H7 (cell line): ENCODE measurements around the gene SYCP2L. TPM values are rescaled to one million over a fixed set of nuclear protein-coding genes. Genes with fewer than 3 reads are reported as not detected.
"Not testable (repeated sequence)": the region's sequence is repeated elsewhere in the genome, so short reads cannot be mapped to it uniquely, and the experiment has no call there.

Experiments
- DNase-seq: peaks from one replicate; pipeline ENCODE4 v3.0.0; 2012
- H3K27me3 ChIP-seq: 2 replicates; pipeline ENCODE4 v1.6.0; 2011; ENCODE audit warnings: mild to moderate bottlenecking, low read length; ENCODE audit not compliant: control insufficient read depth, insufficient read depth
- H3K36me3 ChIP-seq: replicated peaks from 2 replicates; pipeline ENCODE4 v1.5.1; 2011; ENCODE audit warnings: low read length; ENCODE audit not compliant: control insufficient read depth, insufficient read depth
- H3K4me3 ChIP-seq: 2 replicates; pipeline ENCODE4 v1.5.1; 2011; ENCODE audit warnings: low read depth, mild to moderate bottlenecking, control low read depth, low read length, moderate library complexity; ENCODE audit not compliant: insufficient read depth
- total RNA-seq: library from RNA; depleted of rRNA; stranded (reverse); fragments of >200 nt; shearing (Covaris generic); gene quantifications from 2 replicates; pipeline ENCODE4 v1.2.3, GENCODE V29; 2014; rRNA removed

The SYCP2L gene
- 0.38 and 0.63 TPM in 2 replicates for total RNA-seq

DNA sequence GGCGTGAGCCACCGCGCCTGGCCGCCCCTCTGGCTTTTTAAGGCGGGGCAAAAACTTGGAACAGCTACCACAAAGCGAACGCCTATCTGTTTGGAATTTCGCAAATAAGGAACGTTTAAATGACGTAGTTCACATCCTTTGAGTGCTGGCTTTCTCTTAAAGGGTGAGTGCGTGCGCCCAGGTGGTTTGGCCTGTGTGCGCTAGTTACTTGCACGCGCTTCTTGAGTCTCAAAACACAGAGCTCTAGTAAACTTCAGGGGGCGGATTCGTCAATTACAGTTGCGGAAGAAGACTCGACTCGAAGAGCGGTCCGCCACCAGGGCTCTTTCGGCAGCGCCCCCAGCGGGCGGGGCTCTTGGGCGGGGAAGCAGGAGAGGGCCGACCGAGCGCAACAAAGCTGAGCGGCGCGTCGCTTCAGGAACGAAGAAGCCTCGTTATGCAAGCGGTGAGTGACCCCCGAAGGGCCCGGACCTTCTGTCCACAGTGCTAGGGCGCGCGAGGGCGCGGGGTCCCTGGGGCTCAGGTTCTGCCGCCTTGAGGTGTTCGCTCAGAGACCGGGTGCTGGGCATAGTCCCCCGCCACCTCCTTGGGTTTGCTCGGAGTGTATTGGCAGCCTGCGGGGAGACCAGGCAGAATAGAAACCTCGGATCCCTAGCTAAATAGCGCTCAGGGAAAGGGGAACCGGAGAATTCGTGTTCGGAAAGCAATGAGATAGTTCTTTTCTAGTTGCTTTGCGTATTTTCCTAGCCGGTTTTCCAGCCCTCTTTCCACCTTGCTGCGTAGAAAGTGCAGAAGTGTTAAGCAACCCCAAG lies at the start of gene SYCP2L:
Gene SYCP2L, plus strand, starts transcription at position 362 of the 812 bp plus-strand sequence. Its CDS starts 75 bp downstream, at position 437.
- peak; percentile 84 for DNase-seq
- H3K27me3 ChIP-seq: peaks cover 49% of the 10 kb centered on the region
- peak within 1 kb of the TSS; percentile 76 for H3K4me3 ChIP-seq
- no peaks in the 10 kb centered on the region for H3K36me3 ChIP-seq

DNA sequence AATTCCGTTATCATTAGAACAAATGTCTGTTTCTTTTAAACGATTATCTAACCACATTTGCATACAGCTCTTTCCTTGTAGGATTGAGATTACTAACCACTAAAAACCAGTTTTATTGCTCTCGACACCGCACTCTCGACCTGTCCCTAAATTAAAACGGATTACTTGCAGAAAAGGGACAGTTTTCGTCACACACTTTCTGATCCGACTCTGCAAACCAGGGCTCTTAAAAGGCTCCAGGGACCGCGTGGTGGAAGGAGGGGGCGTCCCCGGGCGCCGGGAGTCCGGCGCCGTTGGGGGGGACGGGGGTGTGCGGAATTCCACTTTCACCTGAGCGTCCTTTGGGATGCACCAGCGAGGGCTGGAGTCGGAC lies 49.2 kb upstream of the SYCP2L start:
- Histone ChIP-seq H3K36me3 (no peaks in the 10 kb centered on the region), H3K27me3 (peaks cover 31% of the 10 kb centered on the region), H3K4me3 (peak overlapping the region; percentile 63)
- peak; percentile 73 for DNase-seq

DNA sequence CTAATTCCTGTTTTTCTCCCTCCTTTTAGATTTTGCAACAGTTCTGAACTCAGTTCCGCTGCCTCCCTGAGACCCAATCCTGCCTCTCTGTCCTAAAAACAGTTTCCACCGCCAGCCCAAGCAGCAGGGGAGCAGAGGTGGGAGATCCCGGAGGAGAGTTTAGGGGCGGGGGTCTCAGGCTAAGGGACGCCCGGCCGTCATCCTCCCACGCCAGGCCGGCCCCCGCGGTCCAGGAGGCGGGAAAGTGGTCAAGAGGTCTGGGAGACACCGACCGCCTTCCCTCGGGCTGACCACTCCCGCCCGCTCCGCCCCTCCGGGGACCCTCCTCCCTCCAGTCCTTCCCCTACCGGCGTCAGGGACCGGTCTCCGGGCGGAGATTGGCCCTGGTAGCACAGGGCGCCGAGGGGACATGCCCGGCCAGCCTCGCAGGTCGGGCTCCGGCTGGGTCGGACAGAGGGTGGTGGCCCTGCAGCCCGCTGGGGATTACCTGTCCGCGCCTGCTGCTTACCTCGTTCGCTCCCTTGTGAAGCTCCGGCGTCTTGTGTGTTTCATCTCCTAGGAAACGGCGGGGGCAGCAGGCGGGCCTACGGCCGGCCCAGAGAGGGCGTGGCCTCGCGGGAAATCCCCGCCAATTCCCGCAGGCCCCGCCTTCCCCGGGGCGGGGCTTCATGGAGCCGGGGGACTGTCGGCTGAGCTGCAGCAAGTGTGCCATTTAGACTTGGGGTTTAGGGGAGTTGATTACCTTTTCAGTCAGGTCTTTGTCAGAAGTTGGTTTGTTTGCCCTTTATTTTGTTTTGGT lies 48.7 kb upstream of the SYCP2L start, which contains the start of gene MAK:
Gene MAK, minus strand, starts transcription at position 545 of the 799 bp plus-strand sequence. CDS start 7,891 bp downstream, outside the sequence.
- Histone ChIP-seq H3K36me3 (no peaks in the 10 kb centered on the region), H3K27me3 (peaks cover 29% of the 10 kb centered on the region)

DNA sequence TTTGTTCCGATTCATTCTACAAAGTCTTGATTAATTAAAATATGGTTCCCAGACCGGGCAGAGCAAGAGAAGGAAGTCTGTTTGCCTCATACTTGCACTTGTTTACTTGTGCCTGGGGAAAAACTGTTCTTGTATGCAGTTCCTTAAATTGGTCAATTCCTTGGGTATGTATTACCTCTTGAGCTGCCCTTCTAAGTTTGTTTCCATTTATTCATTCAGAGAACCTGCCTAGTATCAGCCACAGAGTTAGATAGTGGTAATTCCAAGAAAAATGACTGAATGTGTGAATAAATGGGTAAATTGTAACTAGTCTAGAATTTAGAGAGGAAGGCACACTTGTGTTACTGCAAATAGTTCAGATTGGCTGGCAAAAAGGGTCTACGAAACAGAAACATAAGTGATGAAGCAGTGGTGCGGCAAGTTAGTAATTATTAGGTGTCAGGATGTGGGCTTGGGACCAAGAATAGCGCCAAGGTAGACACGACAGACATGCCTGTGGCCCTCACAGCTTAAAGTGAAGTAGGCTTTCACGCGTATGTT lies 48.0 kb upstream of the SYCP2L start:
- Histone ChIP-seq H3K36me3 (no peaks in the 10 kb centered on the region), H3K4me3 (peak overlapping the region; percentile 63; the same call in 1 of the 2 replicates), H3K27me3 (peaks cover 28% of the 10 kb centered on the region)
- no peak for DNase-seq

More for the DNA sequence above, 48.7 kb upstream of the SYCP2L start, which contains the start of gene MAK:
- peak within 1 kb of the TSS; percentile 63 for H3K4me3 ChIP-seq
- DNase-seq: peak; percentile 99

DNA sequence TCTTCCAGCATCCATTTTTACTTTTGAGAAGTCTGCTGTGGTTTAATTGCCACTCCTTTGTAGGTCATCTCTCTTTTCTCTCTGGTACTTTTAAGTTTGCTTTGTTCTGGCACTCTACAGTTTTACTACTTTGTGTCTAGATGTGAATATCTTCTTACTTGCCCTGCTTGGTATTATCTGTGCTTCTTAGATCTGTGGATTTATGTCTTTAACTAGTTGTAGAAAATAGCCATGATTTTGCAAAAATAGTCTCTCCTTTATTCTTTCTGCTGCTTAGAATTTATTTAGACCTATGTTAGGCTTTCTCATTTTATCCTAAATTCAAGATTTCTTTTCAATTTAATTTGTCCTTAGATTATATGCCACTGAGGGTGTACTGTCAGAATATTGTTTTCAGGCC lies 43.3 kb upstream of the SYCP2L start:
- Histone ChIP-seq H3K4me3 (no peak overlapping the region), H3K27me3 (peaks cover 8% of the 10 kb centered on the region; the same call in 1 of the 2 replicates), H3K36me3 (no peaks in the 10 kb centered on the region)
- DNase-seq: no peak

DNA sequence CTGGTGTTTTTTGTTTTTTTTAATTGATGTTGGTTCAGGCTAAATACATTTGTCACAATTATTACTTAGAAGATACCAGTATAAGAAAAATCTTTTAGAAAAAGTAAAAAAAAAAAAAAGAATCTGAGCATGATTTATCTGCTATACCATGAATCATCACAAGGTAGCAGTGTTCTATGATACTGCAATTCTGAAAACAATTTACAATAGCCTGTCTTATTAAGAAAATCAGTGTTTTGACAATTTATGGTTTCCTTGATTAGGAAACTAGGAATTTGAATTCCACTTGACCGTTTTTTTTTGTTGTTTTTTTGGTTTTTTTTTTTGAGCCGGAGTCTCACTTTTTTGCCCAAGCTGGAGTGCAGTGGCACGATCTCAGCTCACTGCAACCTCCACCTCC lies 39.2 kb upstream of the SYCP2L start:
- Histone ChIP-seq H3K4me3 (no peak overlapping the region), H3K36me3 (no peaks in the 10 kb centered on the region), H3K27me3 (no peaks in the 10 kb centered on the region; the same call in 1 of the 2 replicates)
- no peak for DNase-seq

DNA sequence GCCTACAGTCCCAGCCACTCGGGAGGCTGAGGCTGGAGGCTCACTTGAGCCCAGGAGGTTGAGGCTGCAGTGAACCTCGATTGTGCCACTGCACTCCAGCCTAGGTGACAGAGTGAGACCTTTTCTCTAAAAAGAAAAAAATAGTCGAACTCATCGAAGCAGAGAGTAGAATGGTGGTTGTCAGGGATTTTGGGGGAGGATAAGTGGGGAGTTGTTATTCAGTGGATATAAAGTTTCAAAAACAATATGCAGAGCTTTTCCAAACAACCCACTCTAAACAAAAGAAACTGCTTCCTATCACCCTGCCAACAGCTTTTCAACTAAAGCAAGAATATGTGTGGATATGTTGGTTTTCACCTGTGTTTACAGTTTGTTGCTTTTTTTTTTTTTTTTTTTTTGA lies 37.0 kb upstream of the SYCP2L start:
- no peaks in the 10 kb centered on the region for H3K27me3 ChIP-seq
- H3K36me3 ChIP-seq: no peaks in the 10 kb centered on the region
- no peak for DNase-seq
- H3K4me3 ChIP-seq: no peak overlapping the region

DNA sequence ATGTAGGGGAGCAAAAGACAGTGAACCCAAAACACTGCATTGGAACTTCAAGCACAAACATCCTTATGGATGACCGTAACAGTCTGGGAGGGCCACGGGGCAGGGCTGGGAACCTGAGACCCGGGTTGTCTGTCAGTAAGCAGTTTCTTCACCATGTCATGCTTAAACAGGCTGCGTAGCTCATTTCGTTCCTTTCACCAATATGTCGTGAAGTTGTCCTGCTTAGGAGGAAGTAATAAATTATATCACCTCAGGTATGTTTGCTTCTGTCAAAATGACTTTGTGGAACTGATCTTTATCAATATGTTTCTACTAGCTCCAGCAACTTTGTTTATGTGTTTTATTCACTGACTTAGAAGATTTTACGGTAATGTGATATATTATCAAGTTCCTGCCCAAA lies 36.1 kb upstream of the SYCP2L start:
- Histone ChIP-seq H3K36me3 (no peaks in the 10 kb centered on the region), H3K4me3 (no peak overlapping the region), H3K27me3 (no peaks in the 10 kb centered on the region)
- no peak for DNase-seq

DNA sequence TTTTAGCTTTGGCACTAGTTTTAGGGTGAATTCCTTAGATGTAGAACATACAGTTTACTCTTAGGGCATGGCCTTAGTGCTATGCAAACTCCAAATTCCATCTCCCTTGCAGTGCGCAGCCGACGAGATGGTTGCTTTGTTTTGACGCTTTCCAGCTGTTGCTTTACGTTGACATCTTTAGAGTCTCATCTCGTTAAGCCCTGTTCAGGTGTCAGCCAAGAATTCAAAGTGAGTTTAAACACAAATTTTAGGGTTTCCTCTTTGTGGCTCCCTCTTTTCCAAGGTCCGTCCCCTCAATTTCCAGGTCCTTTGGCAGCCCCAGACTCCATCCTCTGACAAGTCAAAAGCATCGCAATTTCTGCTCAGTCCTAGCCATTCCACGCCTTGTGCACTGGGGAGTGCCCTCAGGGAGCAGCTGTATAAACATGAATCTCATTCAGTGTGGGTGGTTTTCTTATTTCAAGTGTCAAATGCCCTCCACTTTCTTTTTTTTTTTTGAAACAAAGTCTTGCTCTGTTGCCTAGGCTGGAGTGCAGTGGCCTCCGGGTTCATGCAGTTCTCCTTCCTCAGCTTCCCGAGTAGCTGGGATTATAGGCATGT lies 34.4 kb upstream of the SYCP2L start:
- DNase-seq: no peak
- H3K27me3 ChIP-seq: no peaks in the 10 kb centered on the region
- H3K4me3 ChIP-seq: no peak overlapping the region
- no peaks in the 10 kb centered on the region for H3K36me3 ChIP-seq

DNA sequence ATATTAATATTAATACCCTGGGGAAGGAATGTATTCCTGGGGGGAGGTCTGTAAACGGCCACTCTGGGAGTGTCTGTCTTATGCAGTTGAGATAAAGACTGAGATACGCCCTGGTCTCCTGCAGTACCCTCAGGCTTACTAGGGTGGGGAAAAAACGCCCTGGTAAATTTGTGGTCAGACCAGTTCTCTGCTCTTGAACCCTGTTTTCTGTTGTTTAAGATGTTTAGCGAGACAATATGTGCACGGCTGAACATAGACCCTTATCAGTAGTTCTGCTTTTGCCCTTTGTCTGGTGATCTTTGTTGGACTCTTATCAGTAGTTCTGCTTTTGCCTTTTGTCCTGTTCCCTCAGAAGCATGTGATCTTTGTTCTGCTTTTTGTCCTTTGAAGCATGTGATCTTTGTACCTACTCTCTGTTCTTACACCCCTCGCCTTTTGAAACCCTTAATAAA lies 33.0 kb upstream of the SYCP2L start:
- H3K4me3 ChIP-seq, H3K27me3 ChIP-seq, H3K36me3 ChIP-seq, DNase-seq: not testable (repeated sequence)

DNA sequence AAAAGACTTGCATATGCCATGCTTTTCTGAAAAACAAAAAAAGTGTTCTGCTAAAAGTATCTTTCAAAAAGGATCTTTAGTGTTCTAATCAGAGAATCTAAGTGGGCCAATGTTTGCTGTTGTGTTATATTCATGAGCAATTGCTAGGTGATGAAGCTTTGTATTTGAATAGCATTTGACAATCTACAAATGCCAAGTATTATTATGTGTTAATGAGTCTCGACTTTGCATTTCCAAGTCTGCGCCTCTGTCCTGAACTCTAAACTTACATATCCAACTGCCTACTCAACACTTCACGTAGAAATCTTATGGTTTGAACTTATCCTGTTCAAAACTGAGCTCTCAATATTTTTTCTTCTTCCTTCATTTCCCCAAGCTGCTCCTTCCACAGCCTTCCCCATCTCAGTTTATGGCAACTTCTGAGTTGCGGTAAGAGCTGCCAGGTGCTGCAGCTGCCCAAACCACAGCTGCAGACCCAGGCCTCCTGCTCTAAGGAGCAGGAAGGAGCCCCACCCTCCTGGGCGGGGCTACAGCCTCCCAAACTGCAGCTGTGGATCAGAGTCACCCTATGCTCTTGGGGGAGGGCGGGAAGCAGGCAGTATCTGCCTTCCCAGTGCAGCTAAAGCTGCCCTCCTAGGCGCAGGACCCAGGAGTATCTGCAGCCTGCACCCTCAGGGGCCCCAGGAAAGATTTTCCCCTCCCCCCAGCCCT lies 31.8 kb upstream of the SYCP2L start:
- DNase-seq: peak; percentile 32
- Histone ChIP-seq H3K27me3 (no peaks in the 10 kb centered on the region), H3K36me3 (no peaks in the 10 kb centered on the region), H3K4me3 (no peak overlapping the region)

DNA sequence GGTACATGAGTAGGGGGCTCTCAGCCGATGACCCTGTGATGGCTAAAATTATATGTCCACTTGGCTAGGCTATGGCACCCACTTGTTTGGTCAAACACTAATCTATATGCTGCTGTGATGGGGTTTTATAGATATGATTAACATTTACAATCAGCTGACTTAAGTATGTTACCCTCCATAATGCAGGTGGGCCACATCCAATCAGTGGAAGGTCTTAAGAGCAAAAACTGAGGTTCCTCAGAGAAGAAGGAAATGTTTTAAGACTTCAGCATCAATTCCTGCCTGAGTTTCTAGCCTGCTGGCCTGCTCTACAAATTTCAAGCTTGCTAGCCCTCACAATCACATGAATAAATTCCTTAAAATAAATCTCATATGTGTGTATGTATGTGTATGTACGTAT lies 29.6 kb upstream of the SYCP2L start:
- Histone ChIP-seq H3K27me3 (no peaks in the 10 kb centered on the region), H3K36me3 (no peaks in the 10 kb centered on the region), H3K4me3 (no peak overlapping the region)
- DNase-seq: no peak

DNA sequence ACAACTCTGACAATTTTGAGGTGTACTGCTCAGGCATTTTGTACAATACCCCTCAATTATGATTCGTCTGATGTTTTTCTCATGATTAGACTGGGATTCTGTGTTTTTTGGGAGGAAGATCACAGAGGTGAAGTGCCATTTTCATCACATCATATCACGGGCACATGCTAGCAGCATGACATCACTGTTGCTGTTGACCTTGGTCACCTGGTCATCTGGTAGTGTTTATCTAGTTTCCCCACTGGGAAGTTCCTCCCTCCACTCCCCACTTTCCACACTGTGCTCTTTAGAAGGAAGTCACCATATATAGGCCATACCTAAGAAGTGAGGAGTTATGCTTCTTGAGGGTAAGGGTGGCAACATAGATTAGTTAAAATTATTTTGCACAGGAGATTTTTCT lies 25.8 kb upstream of the SYCP2L start:
- no peak overlapping the region for H3K4me3 ChIP-seq
- no peak for DNase-seq
- no peaks in the 10 kb centered on the region for H3K36me3 ChIP-seq
- H3K27me3 ChIP-seq: no peaks in the 10 kb centered on the region

DNA sequence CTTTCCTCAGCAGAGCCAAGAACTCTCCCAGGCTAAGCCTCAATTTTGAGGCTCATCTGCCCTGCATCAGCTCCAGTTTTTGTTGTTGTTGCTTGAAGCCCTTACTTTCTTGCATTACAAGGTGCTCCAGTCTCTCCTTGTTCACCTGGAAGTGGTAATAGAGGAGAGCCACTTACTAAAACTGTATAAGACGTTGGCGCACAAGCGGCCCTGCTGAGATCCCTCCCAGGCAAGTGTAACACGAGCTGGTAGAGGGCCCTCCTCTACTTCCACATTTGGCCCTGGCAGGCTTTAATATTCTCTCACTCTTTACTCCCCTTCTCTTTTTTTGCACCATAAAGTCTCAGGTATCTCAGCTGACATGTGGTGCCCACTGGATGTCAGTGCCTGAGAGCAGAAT lies 24.5 kb upstream of the SYCP2L start:
- Histone ChIP-seq H3K27me3 (no peaks in the 10 kb centered on the region), H3K4me3 (no peak overlapping the region), H3K36me3 (no peaks in the 10 kb centered on the region)
- DNase-seq: peak; percentile 26
